HEK293T (cell line): ENCODE data around the gene POPDC2.

Experiments
- CTCF ChIA-PET: fragments of 350-600 bp; formaldehyde crosslinking; extraction: SDS; loops from one replicate; lab custom pipeline; 2021; ENCODE audit warnings: antibody characterized with exemption, inconsistent platforms; lab: Yijun Ruan, JAX
- POLR2A ChIA-PET: fragments of 350-600 bp; formaldehyde crosslinking; extraction: SDS; loops from one replicate; lab custom pipeline; 2020; ENCODE audit warnings: antibody characterized with exemption, inconsistent platforms; lab: Yijun Ruan, JAX
- DNase-seq: peaks from one replicate; pipeline ENCODE4 v3.0.0; 2012; ENCODE audit warnings: mixed read lengths; ENCODE audit errors: extremely low spot score
- ARNT ChIP-seq: fragments of 450-650 bp; IDR thresholded peaks from 2 replicates; pipeline ENCODE4 v1.6.1; 2017; ENCODE audit warnings: mild to moderate bottlenecking
- BHLHE40 ChIP-seq: fragments of 450-650 bp; IDR thresholded peaks from 2 replicates; pipeline ENCODE4 v1.6.1; 2016; ENCODE audit warnings: mild to moderate bottlenecking, moderate library complexity, borderline replicate concordance
- CTBP1 ChIP-seq: fragments of 450-650 bp; IDR thresholded peaks from 2 replicates; pipeline ENCODE4 v1.6.1; 2016; ENCODE audit warnings: borderline replicate concordance
- ELF4 ChIP-seq: fragments of 450-650 bp; IDR thresholded peaks from 2 replicates; pipeline ENCODE4 v1.6.1; 2017; ENCODE audit warnings: antibody characterized with exemption
- FOXA1 ChIP-seq: fragments of 450-650 bp; IDR thresholded peaks from 2 replicates; pipeline ENCODE4 v1.6.1; 2016; ENCODE audit warnings: mild to moderate bottlenecking
- FOXK2 ChIP-seq: fragments of 450-650 bp; IDR thresholded peaks from 2 replicates; pipeline ENCODE4 v1.6.1; 2016; ENCODE audit warnings: mild to moderate bottlenecking
- FOXM1 ChIP-seq: fragments of 450-650 bp; IDR thresholded peaks from 2 replicates; pipeline ENCODE4 v1.6.1; 2017; ENCODE audit warnings: mild to moderate bottlenecking, borderline replicate concordance
- HDGF ChIP-seq: fragments of 450-650 bp; IDR thresholded peaks from 2 replicates; pipeline ENCODE4 v1.6.1; 2017; ENCODE audit warnings: antibody characterized with exemption, borderline replicate concordance
- L3MBTL2 ChIP-seq: fragments of 450-650 bp; conservative IDR thresholded peaks from 2 replicates; pipeline ENCODE4 v1.6.1; 2016; ENCODE audit warnings: mild to moderate bottlenecking
- LEF1 ChIP-seq: fragments of 450-650 bp; IDR thresholded peaks from 2 replicates; pipeline ENCODE4 v1.6.1; 2017; ENCODE audit warnings: mild to moderate bottlenecking, borderline replicate concordance
- NFRKB ChIP-seq: fragments of 450-650 bp; IDR thresholded peaks from 2 replicates; pipeline ENCODE4 v1.6.1; 2016; ENCODE audit warnings: mild to moderate bottlenecking, moderate library complexity
- SP1 ChIP-seq: fragments of 450-650 bp; IDR thresholded peaks from 2 replicates; pipeline ENCODE4 v1.6.1; 2017
- SUZ12 ChIP-seq: fragments of 450-650 bp; IDR thresholded peaks from 2 replicates; pipeline ENCODE4 v1.6.1; 2016; ENCODE audit warnings: mild to moderate bottlenecking
- TARDBP ChIP-seq: fragments of 450-650 bp; IDR thresholded peaks from 2 replicates; pipeline ENCODE4 v1.6.1; 2016
- ZNF384 ChIP-seq: fragments of 450-650 bp; IDR thresholded peaks from 2 replicates; pipeline ENCODE4 v1.6.1; 2016
- TF ChIP-seq, protein P1 (sequence below): fragments of 450-650 bp; IDR thresholded peaks from 2 replicates; pipeline ENCODE4 v1.6.1; 2016

Gene POPDC2

DNA sequence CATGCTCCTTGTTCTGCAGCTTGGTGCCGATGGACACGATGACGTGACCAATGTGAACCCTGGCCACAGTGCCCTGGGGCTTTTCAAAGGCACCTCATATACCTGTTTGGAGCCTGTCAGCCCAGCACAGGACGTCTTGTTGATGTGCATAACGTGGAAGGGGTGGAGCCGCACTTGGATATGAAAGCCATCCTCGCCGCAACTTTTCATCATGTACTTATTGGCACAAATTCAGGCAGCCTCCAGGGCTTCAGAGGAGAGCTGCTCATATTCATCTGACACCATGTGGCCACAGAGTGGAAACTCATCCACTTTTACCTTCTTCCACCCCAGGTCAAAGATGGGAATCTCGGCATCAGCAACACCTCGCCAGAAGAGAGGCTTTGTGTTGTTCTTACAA is 24.7 kb downstream of the POPDC2 start:
- DNase-seq, result no peak
- ChIA-PET CTCF (no interaction called here), POLR2A (no interaction called here)
- TF ChIP-seq FOXA1 (no peak), ELF4 (no peak), NFRKB (no peak), FOXM1 (no peak), SP1 (no peak), LEF1 (no peak), L3MBTL2 (no peak), TARDBP (no peak), SUZ12 (no peak), CTBP1 (no peak), FOXK2 (no peak), HDGF (no peak), ARNT (no peak), ZNF384 (no peak)
- TF ChIP-seq, protein P1, sequence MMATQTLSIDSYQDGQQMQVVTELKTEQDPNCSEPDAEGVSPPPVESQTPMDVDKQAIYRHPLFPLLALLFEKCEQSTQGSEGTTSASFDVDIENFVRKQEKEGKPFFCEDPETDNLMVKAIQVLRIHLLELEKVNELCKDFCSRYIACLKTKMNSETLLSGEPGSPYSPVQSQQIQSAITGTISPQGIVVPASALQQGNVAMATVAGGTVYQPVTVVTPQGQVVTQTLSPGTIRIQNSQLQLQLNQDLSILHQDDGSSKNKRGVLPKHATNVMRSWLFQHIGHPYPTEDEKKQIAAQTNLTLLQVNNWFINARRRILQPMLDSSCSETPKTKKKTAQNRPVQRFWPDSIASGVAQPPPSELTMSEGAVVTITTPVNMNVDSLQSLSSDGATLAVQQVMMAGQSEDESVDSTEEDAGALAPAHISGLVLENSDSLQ, result no peak

DNA sequence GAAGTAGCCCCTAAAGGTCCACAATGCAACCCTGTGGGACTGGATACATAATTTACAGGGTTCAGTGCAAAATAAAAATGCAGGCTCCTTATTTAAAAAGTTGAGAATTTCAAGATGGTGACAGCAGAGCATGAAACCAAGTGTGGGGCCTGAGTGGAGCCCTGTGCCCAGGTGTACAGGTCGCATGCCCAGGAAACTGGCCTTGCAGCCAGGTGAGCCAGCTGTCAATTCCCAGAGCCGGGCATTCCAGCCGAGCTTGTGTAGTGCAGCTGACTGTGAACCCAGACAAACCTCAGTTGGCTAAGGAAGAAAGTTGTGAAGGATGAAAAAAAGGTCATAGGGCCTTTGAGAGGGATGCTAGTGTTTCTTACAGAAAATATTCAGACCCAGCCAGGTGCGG is 27.6 kb downstream of the POPDC2 start:
- TF ChIP-seq ZNF384 (no peak), FOXK2 (no peak), ELF4 (no peak), HDGF (no peak), CTBP1 (no peak), TARDBP (no peak), L3MBTL2 (no peak), BHLHE40 (no peak), FOXA1 (no peak), LEF1 (no peak), ARNT (no peak), SUZ12 (no peak), FOXM1 (no peak), NFRKB (no peak)
- TF ChIP-seq, protein P1, result no peak
- CTCF ChIA-PET, result interaction anchor here (0.6 kb wide), 1 partner anchor 366 kb away, joined by 4 read pairs; no protein-coding TSS in a partner anchor
- POLR2A ChIA-PET, result no interaction called here
- DNase-seq, result no peak

DNA sequence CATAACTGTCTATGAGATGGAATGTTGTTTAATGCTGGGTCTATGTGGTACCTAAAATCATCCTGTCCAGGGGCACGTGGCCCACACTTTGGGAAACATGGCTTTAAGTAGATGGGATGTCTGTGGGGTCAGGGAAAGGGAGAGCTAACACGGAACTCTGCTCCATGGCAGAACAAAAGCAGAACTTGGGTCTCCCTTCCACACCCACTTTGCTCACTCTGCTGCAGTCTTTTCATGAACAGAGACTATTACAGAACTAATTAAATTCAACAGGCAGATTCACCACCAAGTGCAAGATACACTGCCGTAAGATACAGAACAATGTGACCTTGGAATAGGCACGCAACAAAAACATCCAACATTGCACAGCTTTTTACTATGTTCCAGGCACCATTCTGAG is 28.2 kb downstream of the POPDC2 start:
- TF ChIP-seq SP1 (no peak), CTBP1 (no peak), FOXA1 (no peak), FOXK2 (no peak), LEF1 (no peak), FOXM1 (no peak), HDGF (no peak), TARDBP (no peak), SUZ12 (no peak), BHLHE40 (no peak)
- DNase-seq, result no peak
- ChIA-PET CTCF (no interaction called here), POLR2A (no interaction called here)

DNA sequence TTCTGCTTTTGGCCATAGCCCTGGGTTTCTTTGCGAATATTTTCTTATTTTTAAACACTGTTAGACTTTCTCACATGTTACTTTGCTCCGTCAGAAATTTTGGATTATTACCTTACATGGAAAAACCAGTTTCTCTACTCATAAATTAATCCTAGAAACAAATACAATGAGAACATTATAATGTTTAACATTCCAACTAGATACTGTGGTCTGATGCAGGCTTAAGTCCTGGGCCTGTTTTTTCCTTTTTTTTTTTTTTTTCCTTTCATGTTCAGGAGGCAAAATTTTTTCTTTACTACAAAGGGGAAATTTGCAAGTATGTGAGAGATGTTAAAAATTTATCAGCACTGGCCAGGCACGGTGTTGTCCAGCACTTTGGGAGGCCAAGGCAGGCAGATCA is 28.9 kb downstream of the POPDC2 start:
- TF ChIP-seq FOXK2, result no peak
- TF ChIP-seq HDGF, result no peak
- TF ChIP-seq, protein P1, result no peak
- TF ChIP-seq SUZ12, result no peak
- no peak for TF ChIP-seq ARNT
- TF ChIP-seq ZNF384, result no peak
- no peak for TF ChIP-seq SP1
- no peak for TF ChIP-seq LEF1
- TF ChIP-seq ELF4, result no peak
- no peak for TF ChIP-seq CTBP1
- no peak for TF ChIP-seq FOXA1
- TF ChIP-seq BHLHE40, result no peak
- TF ChIP-seq FOXM1, result no peak
- TF ChIP-seq L3MBTL2, result no peak
- no peak for TF ChIP-seq TARDBP
- TF ChIP-seq NFRKB, result no peak
- DNase-seq, result no peak
- CTCF ChIA-PET, result no interaction called here
- POLR2A ChIA-PET, result no interaction called here

DNA sequence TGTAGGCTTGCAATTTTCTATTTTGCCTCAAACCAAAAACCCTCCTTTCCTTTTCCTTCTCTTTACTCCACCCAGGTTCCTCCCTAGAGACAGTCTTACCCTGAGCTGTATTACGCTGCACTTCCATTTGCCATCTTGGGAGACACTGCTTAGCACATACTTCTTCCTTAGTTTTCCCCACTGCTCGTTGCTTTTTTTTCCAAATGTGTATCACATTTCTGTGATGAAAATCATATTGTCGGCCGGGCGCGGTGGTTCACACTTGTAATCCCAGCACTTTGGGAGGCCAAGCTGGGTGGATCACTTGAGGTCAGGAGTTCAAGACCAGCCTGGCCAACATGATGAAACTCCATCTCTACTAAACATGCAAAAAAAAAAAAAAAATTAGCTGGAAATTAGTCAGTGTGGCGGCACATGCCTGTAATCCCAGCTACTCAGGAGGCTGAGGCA is 29.5 kb downstream of the POPDC2 start:
- POLR2A ChIA-PET, result interaction anchor here (0.7 kb wide), 1 partner anchor 45 kb away, joined by 3 read pairs; no protein-coding TSS in a partner anchor
- TF ChIP-seq FOXA1, result no peak
- no peak for TF ChIP-seq FOXM1
- TF ChIP-seq ARNT, result no peak
- no peak for TF ChIP-seq LEF1
- no peak for TF ChIP-seq SP1
- TF ChIP-seq ZNF384, result no peak
- no peak for TF ChIP-seq SUZ12
- TF ChIP-seq NFRKB, result no peak
- TF ChIP-seq, protein P1, result no peak
- no peak for TF ChIP-seq L3MBTL2
- no peak for TF ChIP-seq CTBP1
- CTCF ChIA-PET, result no interaction called here
- DNase-seq, result no peak
